HL-60 (cell line): ENCODE measurements around the gene XXYLT1.
"Not testable (repeated sequence)": the region's sequence is repeated elsewhere in the genome, so short reads cannot be mapped to it uniquely, and the experiment has no call there.

Experiments
- DNase-seq, 2 experiments: peaks; one replicate each; pipeline ENCODE4 v3.0.0-alpha.2; 2010 to 2020; ENCODE audit warnings: low read depth in 1 of 2, low spot score in 1 of 2
- H3K27ac ChIP-seq: fragments of 250-450 bp; sonication (Bioruptor Pico); replicated peaks from 2 replicates; pipeline ENCODE4 v1.5.1; 2020; ENCODE audit warnings: mild to moderate bottlenecking, moderate library complexity
- H3K27me3 ChIP-seq: fragments of 250-450 bp; sonication (Bioruptor Pico); 2 replicates; pipeline ENCODE4 v1.5.1; 2021; ENCODE audit warnings: mild to moderate bottlenecking, moderate library complexity; ENCODE audit not compliant: insufficient read depth, poor library complexity, severe bottlenecking
- H3K4me3 ChIP-seq: replicated peaks from 2 replicates; pipeline ENCODE4 v1.5.1; 2011; ENCODE audit warnings: mild to moderate bottlenecking, control low read depth, low read length; ENCODE audit not compliant: insufficient read depth
- GABPA ChIP-seq: IDR thresholded peaks from 2 replicates; pipeline ENCODE4 v1.6.1; 2012; ENCODE audit warnings: low read depth
- POLR2AphosphoS5 ChIP-seq: IDR thresholded peaks from 2 replicates; pipeline ENCODE4 v1.6.1; 2012; ENCODE audit warnings: low read depth
- SPI1 ChIP-seq: IDR thresholded peaks from 2 replicates; pipeline ENCODE4 v1.6.1; 2012; ENCODE audit warnings: low read depth, mild to moderate bottlenecking, borderline replicate concordance
- TF ChIP-seq, protein P1 (sequence below): IDR thresholded peaks from one replicate; pipeline ENCODE4 v1.5.1; 2011; ENCODE audit warnings: low read length, control low read depth, inconsistent platforms; ENCODE audit not compliant: insufficient read depth
- TF ChIP-seq, protein P2 (sequence below): IDR thresholded peaks from 2 replicates; pipeline ENCODE4 v1.6.1; 2012; ENCODE audit warnings: low read depth; ENCODE audit not compliant: insufficient replicate concordance

The XXYLT1 gene

DNA sequence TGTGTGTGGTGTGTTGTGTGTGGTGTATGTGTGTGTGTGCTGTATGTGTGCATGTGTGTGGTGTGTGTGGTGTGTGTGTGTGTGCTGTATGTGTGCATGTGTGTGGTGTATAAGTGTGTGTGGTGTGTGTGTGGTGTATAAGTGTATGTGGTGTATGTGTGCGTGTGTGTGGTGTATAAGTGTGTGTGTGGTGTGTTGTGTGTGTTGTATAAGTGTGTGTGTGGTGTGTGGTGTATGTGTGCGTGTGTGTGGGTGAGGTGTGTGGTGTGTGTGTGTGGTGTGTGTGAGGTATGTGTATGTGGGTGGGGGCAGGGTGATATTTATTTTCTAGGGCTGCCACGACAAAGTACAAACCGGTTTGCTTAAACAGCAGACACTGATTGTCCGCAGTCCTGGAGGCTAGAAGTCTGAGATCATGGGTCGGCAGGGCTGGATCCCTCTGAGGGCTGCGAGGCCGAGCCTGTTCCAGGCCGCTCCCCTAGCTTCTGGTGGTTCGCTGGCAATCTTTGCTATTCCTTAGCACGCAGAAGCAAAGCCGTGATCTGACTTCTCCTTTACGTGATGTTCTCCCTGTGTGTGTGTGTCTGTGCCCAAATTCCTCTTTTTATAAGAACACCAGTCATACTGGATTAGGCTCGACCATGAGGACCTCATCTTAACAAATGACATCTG lies 160.2 kb downstream of the XXYLT1 start:
- H3K27me3 ChIP-seq: no peaks in the 10 kb centered on the region
- no peak overlapping the region for H3K27ac ChIP-seq
- H3K4me3 ChIP-seq: no peak overlapping the region
- DNase-seq: peak in 1 of 2 experiments; percentile 89
- TF ChIP-seq, protein P1, sequence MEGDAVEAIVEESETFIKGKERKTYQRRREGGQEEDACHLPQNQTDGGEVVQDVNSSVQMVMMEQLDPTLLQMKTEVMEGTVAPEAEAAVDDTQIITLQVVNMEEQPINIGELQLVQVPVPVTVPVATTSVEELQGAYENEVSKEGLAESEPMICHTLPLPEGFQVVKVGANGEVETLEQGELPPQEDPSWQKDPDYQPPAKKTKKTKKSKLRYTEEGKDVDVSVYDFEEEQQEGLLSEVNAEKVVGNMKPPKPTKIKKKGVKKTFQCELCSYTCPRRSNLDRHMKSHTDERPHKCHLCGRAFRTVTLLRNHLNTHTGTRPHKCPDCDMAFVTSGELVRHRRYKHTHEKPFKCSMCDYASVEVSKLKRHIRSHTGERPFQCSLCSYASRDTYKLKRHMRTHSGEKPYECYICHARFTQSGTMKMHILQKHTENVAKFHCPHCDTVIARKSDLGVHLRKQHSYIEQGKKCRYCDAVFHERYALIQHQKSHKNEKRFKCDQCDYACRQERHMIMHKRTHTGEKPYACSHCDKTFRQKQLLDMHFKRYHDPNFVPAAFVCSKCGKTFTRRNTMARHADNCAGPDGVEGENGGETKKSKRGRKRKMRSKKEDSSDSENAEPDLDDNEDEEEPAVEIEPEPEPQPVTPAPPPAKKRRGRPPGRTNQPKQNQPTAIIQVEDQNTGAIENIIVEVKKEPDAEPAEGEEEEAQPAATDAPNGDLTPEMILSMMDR: no peak
- TF ChIP-seq, protein P2, sequence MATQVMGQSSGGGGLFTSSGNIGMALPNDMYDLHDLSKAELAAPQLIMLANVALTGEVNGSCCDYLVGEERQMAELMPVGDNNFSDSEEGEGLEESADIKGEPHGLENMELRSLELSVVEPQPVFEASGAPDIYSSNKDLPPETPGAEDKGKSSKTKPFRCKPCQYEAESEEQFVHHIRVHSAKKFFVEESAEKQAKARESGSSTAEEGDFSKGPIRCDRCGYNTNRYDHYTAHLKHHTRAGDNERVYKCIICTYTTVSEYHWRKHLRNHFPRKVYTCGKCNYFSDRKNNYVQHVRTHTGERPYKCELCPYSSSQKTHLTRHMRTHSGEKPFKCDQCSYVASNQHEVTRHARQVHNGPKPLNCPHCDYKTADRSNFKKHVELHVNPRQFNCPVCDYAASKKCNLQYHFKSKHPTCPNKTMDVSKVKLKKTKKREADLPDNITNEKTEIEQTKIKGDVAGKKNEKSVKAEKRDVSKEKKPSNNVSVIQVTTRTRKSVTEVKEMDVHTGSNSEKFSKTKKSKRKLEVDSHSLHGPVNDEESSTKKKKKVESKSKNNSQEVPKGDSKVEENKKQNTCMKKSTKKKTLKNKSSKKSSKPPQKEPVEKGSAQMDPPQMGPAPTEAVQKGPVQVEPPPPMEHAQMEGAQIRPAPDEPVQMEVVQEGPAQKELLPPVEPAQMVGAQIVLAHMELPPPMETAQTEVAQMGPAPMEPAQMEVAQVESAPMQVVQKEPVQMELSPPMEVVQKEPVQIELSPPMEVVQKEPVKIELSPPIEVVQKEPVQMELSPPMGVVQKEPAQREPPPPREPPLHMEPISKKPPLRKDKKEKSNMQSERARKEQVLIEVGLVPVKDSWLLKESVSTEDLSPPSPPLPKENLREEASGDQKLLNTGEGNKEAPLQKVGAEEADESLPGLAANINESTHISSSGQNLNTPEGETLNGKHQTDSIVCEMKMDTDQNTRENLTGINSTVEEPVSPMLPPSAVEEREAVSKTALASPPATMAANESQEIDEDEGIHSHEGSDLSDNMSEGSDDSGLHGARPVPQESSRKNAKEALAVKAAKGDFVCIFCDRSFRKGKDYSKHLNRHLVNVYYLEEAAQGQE: no peak
- TF ChIP-seq POLR2AphosphoS5 (no peak), GABPA (no peak), SPI1 (peak; percentile 87; the same call in 1 of the 2 replicates)

DNA sequence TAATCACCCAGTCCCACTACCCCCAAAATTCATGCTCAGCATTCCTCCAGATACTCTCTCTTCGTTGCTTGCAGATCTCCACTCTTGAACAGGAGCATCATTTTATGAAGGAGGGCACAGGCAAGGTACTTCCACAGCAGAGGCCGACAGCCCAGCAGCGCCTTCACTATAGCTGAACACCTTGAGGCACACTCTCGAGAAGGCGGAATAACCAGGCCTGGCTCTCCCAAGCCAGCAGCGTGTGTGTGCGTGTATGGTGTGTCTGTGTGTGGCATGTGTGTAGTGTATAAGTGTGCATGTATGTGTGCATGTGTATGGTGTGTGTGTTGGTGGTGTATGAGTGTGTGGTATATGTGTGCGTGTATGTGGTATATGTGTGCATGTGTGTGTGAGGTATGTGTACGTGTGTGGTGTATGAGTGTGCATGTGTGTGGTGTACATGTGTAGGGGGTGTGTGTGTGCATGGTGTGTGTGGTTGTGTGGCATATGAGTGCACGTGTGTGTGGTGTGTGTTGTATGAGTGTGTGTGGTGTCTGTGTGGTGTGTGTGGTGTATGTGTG lies 161.8 kb downstream of the XXYLT1 start:
- Histone ChIP-seq H3K27me3 (no peaks in the 10 kb centered on the region), H3K27ac (no peak overlapping the region)

DNA sequence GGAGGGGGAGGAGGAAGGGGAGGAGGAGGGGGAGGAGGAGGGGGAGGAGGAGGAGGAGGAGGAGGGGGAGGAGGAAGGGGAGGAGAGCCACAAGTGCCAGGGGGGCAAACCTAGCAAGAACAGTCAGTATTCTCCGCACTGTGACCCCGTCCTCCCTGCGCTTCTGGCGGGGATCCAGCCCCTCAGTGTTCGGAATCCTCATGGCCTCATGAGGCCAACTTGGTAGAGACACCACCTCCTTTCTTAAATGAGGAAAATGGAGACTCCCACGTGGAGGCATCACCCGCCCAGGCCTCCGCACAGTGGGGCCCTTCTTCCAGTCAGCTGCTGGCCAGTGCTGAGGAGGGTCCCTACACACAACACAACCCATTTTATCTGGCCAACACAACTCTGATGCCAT lies 163.4 kb downstream of the XXYLT1 start:
- no peak for DNase-seq
- no peak overlapping the region for H3K4me3 ChIP-seq
- no peaks in the 10 kb centered on the region for H3K27me3 ChIP-seq
- TF ChIP-seq SPI1 (no peak), POLR2AphosphoS5 (no peak), GABPA (no peak)
- TF ChIP-seq, protein P1: no peak
- TF ChIP-seq, protein P2: no peak
- H3K27ac ChIP-seq: no peak overlapping the region

More for the DNA sequence above, 161.8 kb downstream of the XXYLT1 start:
- no peak for DNase-seq
- no peak overlapping the region for H3K4me3 ChIP-seq
- TF ChIP-seq, protein P2: no peak
- TF ChIP-seq SPI1 (no peak), GABPA (no peak), POLR2AphosphoS5 (no peak)
- TF ChIP-seq, protein P1: no peak

DNA sequence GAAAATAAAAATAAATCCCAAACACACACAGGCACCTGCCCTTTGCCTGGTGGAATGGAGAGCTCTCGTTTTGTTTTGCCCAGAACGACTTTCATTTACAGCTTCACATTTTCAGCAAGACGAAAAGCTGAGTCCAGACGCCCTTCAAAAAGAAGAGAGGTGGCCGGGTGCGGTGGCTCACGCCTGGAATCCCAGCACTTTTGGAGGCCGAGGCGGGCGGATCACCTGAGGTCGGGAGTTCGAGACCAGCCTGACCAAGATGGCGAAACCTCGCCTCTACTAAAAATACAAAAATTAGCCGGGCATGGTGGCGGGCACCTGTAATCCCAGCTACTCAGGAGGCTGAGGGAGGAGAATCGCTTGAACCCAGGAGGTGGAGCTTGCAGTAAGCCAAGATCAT lies 163.9 kb downstream of the XXYLT1 start:
- not testable (repeated sequence) for H3K27me3 ChIP-seq, DNase-seq, H3K4me3 ChIP-seq, H3K27ac ChIP-seq
